ENCODE results near the gene FBXW2. TPM values are rescaled to one million over a fixed set of nuclear protein-coding genes. Genes with fewer than 3 reads are reported as not detected.

The FBXW2 gene
- total and polyA plus RNA-seq, 8 donors: 7.9 to 78.9 (median 18.0) TPM

- 53 to 89% (median 58%) methylated on average over 3 of the region's 3 CpGs for WGBS, 5 donors
- no peaks in the 10 kb centered on the region for H3K9me3 ChIP-seq
- H3K4me1 ChIP-seq: peaks cover 11 to 21% (median 13%) of the 10 kb centered on the region in 4 donors
- no peaks in the 10 kb centered on the region for H3K27me3 ChIP-seq
- no peak for DNase-seq
- no peaks in the 10 kb centered on the region for H3K36me3 ChIP-seq
- no peak overlapping the region for H3K27ac ChIP-seq
- TF ChIP-seq POLR2A (IDR thresholded peaks at IDR 0.05): no peak
- no peak overlapping the region for H3K4me3 ChIP-seq
- intact Hi-C loops (cut with DNase I; ENCODE audit: low total_unique reads): no loop called here
Observed at GRCh38 chr9:120718316-120718715, 74.9 kb downstream of the FBXW2 start.

- H3K9me3 ChIP-seq: no peaks in the 10 kb centered on the region
Observed at GRCh38 chr9:120717176-120717575, 76.0 kb downstream of the FBXW2 start.

GRCh38 chr9:120716483-120716882 is 76.7 kb downstream of the FBXW2 start:
- no peak for DNase-seq
- no peaks in the 10 kb centered on the region for H3K9me3 ChIP-seq
- no peak overlapping the region for H3K4me3 ChIP-seq
- H3K4me1 ChIP-seq: peaks cover 22 to 39% (median 29%) of the 10 kb centered on the region in 4 donors
- H3K27me3 ChIP-seq: no peaks in the 10 kb centered on the region
- 72 to 85% (median 85%) methylated on average over 5 of the region's 5 CpGs for WGBS, 5 donors
- H3K27ac ChIP-seq: no peak overlapping the region
- intact Hi-C loops (cut with DNase I; ENCODE audit: low total_unique reads): no loop called here
- H3K36me3 ChIP-seq: no peaks in the 10 kb centered on the region
- no peak for TF ChIP-seq POLR2A (IDR thresholded peaks at IDR 0.05)
- no peak for TF ChIP-seq EP300 (IDR thresholded peaks at IDR 0.05)

More at GRCh38 chr9:120717176-120717575, 76.0 kb downstream of the FBXW2 start:
- no peaks in the 10 kb centered on the region for H3K36me3 ChIP-seq
- H3K27me3 ChIP-seq: no peaks in the 10 kb centered on the region
- H3K27ac ChIP-seq: no peak overlapping the region
- no peak for TF ChIP-seq CTCF (IDR thresholded peaks at IDR 0.05)
- no peak for TF ChIP-seq EP300 (IDR thresholded peaks at IDR 0.05)
- no peak for TF ChIP-seq POLR2A (IDR thresholded peaks at IDR 0.05)
- TF ChIP-seq POLR2AphosphoS5 (IDR thresholded peaks at IDR 0.05): no peak
- WGBS, 5 donors: 78 to 85% (median 81%) methylated on average over 2 of the region's 2 CpGs
- intact Hi-C loops (cut with DNase I; ENCODE audit: low total_unique reads): no loop called here
- no peak overlapping the region for H3K4me3 ChIP-seq
- H3K4me1 ChIP-seq: peaks cover 16 to 32% (median 22%) of the 10 kb centered on the region in 4 donors
- DNase-seq: no peak

- peak in 1 of 2 donors; percentile 82 for DNase-seq
- H3K4me1 ChIP-seq: peaks cover 30 to 49% (median 37%) of the 10 kb centered on the region in 4 donors
- no peaks in the 10 kb centered on the region for H3K27me3 ChIP-seq
- H3K27ac ChIP-seq: peak overlapping the region; percentile 81 to 95 (median 91)
- TF ChIP-seq CTCF (IDR thresholded peaks at IDR 0.05) (no peak), POLR2AphosphoS5 (IDR thresholded peaks at IDR 0.05) (no peak), POLR2A (IDR thresholded peaks at IDR 0.05) (no peak), EP300 (IDR thresholded peaks at IDR 0.05) (no peak)
- H3K36me3 ChIP-seq: no peaks in the 10 kb centered on the region
- intact Hi-C loops (cut with DNase I; ENCODE audit: low total_unique reads): no loop called here
- 49 to 61% (median 50%) methylated on average over 14 of the region's 14 CpGs for WGBS, 5 donors
- H3K9me3 ChIP-seq: no peaks in the 10 kb centered on the region
- peak overlapping the region; percentile 87 to 95 (median 90) for H3K4me3 ChIP-seq
Observed at GRCh38 chr9:120715389-120715924, 77.8 kb downstream of the FBXW2 start.

- Histone ChIP-seq H3K27me3 (no peaks in the 10 kb centered on the region), H3K27ac (peak overlapping the region; percentile 81 to 95 (median 91)), H3K4me3 (peak overlapping the region; percentile 87 to 95 (median 90)), H3K9me3 (no peaks in the 10 kb centered on the region), H3K4me1 (peaks cover 31 to 51% (median 40%) of the 10 kb centered on the region in 4 donors), H3K36me3 (no peaks in the 10 kb centered on the region)
- DNase-seq: no peak
- TF ChIP-seq EP300 (IDR thresholded peaks at IDR 0.05) (no peak), POLR2A (IDR thresholded peaks at IDR 0.05) (no peak), POLR2AphosphoS5 (IDR thresholded peaks at IDR 0.05) (no peak), CTCF (IDR thresholded peaks at IDR 0.05) (no peak)
- intact Hi-C loops (cut with DNase I; ENCODE audit: low total_unique reads): no loop called here
- WGBS, 5 donors: 10 to 32% (median 11%) methylated on average over 7 to 30 of the region's 30 CpGs
Observed at GRCh38 chr9:120714846-120715388, 78.3 kb downstream of the FBXW2 start.

Measured in stomach (tissue), 9 donors.